AG10803 (cell line): ENCODE results near the gene GBF1.

Source experiments
- DNase-seq: peaks from one replicate; pipeline ENCODE4 v3.0.0; 2010; ENCODE audit warnings: low read depth
- H3K4me3 ChIP-seq: 2 replicates; pipeline ENCODE4 v1.5.1; 2011; ENCODE audit warnings: mild to moderate bottlenecking, low read length, control low read depth
- CTCF ChIP-seq: conservative IDR thresholded peaks from 2 replicates; pipeline ENCODE4 v1.5.1; 2011; ENCODE audit warnings: mild to moderate bottlenecking, low read length, control low read depth, inconsistent platforms

Gene GBF1

GRCh38 chr10:102358712-102359382, 113.5 kb downstream of the GBF1 start:
- DNase-seq = peak; percentile 65
- H3K4me3 ChIP-seq = no peak overlapping the region
- no peak for TF ChIP-seq CTCF

GRCh38 chr10:102367441-102367840, 122.1 kb downstream of the GBF1 start:
- no peak overlapping the region for H3K4me3 ChIP-seq
- no peak for TF ChIP-seq CTCF
- DNase-seq = no peak

DNA sequence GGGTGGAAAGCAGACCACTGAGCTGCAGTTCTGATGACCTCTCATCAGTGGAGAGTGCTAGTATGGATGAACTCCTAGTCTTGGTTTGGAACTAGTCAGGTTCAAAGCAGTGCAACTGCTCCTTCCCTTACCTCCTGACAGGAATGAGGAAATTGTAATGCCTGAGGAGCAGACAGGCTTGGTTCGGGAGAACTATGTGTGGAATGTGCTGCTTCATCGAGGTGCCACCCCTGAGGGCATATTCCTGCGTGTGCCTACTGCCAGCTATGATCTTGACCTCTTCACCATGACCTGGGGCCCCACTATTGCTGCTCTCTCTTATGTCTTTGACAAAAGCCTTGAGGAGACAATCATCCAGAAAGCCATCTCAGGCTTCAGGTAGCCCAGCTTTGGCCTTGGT, 122.7 kb downstream of the GBF1 start:
- no peak for DNase-seq
- H3K4me3 ChIP-seq = no peak overlapping the region
- no peak for TF ChIP-seq CTCF

DNA sequence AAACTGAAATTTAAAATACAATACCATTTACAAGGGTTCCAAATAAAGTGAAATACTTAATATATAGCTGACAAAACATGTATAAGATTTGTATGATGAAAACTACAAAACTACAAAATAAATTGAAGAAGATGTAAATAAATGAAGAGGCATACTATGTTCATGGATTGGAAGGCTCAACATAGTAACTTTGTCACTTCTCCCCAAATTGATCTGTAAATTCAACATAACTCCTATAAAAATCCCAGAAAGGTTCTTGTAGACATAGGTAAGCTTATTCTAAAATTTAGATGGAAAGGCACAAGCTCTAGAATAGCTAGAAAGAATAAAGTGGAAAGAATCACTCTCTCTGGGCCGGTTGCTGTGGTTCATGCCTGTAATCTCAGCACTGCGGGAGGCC, 126.0 kb downstream of the GBF1 start:
- DNase-seq = no peak
- no peak for TF ChIP-seq CTCF
- no peak overlapping the region for H3K4me3 ChIP-seq

GRCh38 chr10:102375250-102375649, 129.9 kb downstream of the GBF1 start:
- no peak for DNase-seq
- H3K4me3 ChIP-seq = no peak overlapping the region
- TF ChIP-seq CTCF = peak; percentile 9; the same call in 1 of the 2 replicates

- H3K4me3 ChIP-seq = no peak overlapping the region
- no peak for DNase-seq
- no peak for TF ChIP-seq CTCF
These were observed 130.5 kb downstream of the GBF1 start for GRCh38 chr10:102375867-102376266.

DNA sequence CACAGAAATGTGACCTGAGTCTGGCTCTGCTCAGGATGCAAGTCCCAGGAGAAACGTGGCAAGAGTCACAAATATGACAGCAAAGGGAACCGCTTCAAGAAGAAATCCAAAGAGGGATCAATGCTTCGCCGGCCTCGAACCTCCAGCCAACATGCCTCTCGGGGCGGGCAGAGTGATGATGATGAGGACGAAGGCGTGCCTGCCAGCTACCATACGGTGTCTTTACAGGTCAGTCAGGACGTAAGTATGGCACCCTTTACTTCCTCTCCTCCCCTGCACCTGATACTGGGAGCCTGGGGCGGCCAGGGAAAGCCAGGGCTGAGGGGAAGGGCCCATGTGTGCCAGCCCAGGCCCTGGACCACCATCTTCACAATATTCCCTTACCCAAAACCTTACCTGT, 131.6 kb downstream of the GBF1 start:
- no peak overlapping the region for H3K4me3 ChIP-seq
- no peak for DNase-seq
- TF ChIP-seq CTCF = no peak
